GF-D8 (cell line): Measurements from ENCODE around the gene FAM3A.
A peak's percentile ranks its signal among the peaks of the same experiment; 100 is the strongest.
"Not testable (repeated sequence)": the region's sequence is repeated elsewhere in the genome, so short reads cannot be mapped to it uniquely, and the experiment has no call there.

Experiments used
- DNase-seq: peaks from one replicate; lab custom pipeline; 2025; lab: John Stamatoyannopoulos, UW

Gene FAM3A

GRCh38 chrX:154502989-154503388, 13.0 kb downstream of the FAM3A start:
- DNase-seq: no peak

- DNase-seq: no peak
Observed at GRCh38 chrX:154502098-154502497, 13.9 kb downstream of the FAM3A start.

GRCh38 chrX:154501423-154501822, 14.6 kb downstream of the FAM3A start:
- DNase-seq: not testable (repeated sequence)

GRCh38 chrX:154496591-154497137, 19.4 kb downstream of the FAM3A start:
- DNase-seq: not testable (repeated sequence)

- no peak for DNase-seq
Observed at GRCh38 chrX:154495472-154495922, 20.5 kb downstream of the FAM3A start.

GRCh38 chrX:154494715-154495114, 21.3 kb downstream of the FAM3A start:
- DNase-seq: no peak

GRCh38 chrX:154490414-154491083, 25.5 kb downstream of the FAM3A start, which contains the start of gene SLC10A3:
TSS of gene SLC10A3 (minus strand) at chrX:154490629. CDS start at chrX:154488940, 1,689 bp downstream.
- peak; percentile 78 for DNase-seq

GRCh38 chrX:154490021-154490413, 26.0 kb downstream of the FAM3A start:
- DNase-seq: no peak

- DNase-seq: no peak
Observed at GRCh38 chrX:154489182-154489581, 26.9 kb downstream of the FAM3A start.

GRCh38 chrX:154488336-154489075, 27.5 kb downstream of the FAM3A start:
- DNase-seq: no peak

GRCh38 chrX:154487518-154488290, 28.3 kb downstream of the FAM3A start:
- DNase-seq: no peak

- no peak for DNase-seq
Observed at GRCh38 chrX:154486396-154487207, 29.4 kb downstream of the FAM3A start, which contains the start of gene UBL4A. TSS of gene UBL4A (minus strand) at chrX:154486615. CDS start at chrX:154486584, 31 bp downstream.

- no peak for DNase-seq
Observed at GRCh38 chrX:154486052-154486395, 30.0 kb downstream of the FAM3A start.

- no peak for DNase-seq
Observed at GRCh38 chrX:154485150-154486051, 30.6 kb downstream of the FAM3A start.

GRCh38 chrX:154484255-154485149, 31.5 kb downstream of the FAM3A start:
- DNase-seq: no peak

- DNase-seq: no peak
Observed at GRCh38 chrX:154483325-154483724, 32.7 kb downstream of the FAM3A start.

- no peak for DNase-seq
Observed at GRCh38 chrX:154482786-154483185, 33.2 kb downstream of the FAM3A start.

GRCh38 chrX:154481911-154482601, 34.0 kb downstream of the FAM3A start:
- DNase-seq: no peak

- DNase-seq: no peak
Observed at GRCh38 chrX:154481195-154481594, 34.8 kb downstream of the FAM3A start.
